K562 (cell line): Measurements from ENCODE around the gene BAZ2A. TPM values are rescaled to one million over a fixed set of nuclear protein-coding genes. Genes with fewer than 3 reads are reported as not detected.

Experiments used
- ATAC-seq: fragments of 200-7000 bp; cut with Tn5 transposase; 3 replicates; pipeline ENCODE4 v1.9.1; 2020; ENCODE audit warnings: moderate library complexity
- BruUV-seq: library from RNA; stranded (reverse); fragments of 400-500 nt; replicated peaks from 2 replicates; lab custom pipeline; 2021; lab: Mats Ljungman, UMichigan
- CTCF ChIA-PET: fragments of 300-600 bp; formaldehyde crosslinking; extraction: SDS; loops from one replicate; lab custom pipeline; 2021; ENCODE audit warnings: low intra/inter-chr PET ratio; lab: Yijun Ruan, JAX
- POLR2A ChIA-PET: fragments of 300-600, 350-650 bp; sonication (Branson Sonifier 250); formaldehyde crosslinking; extraction: SDS; loops from one replicate; lab custom pipeline; 2021; ENCODE audit warnings: antibody characterized with exemption, inconsistent platforms; lab: Yijun Ruan, JAX
- DNase-seq, 4 experiments: peaks; one replicate each; pipeline versions ENCODE4 v3.0.0 to v3.0.0-alpha.2; 2011 to 2018; ENCODE audit warnings: low spot score in 3 of 4, mixed read lengths in 3 of 4; ENCODE audit errors: extremely low read depth in 1 of 4
- FAIRE-seq: peaks from 2 replicates; lab custom pipeline; 2011; peaks lifted over from hg19 to GRCh38; lab: Jason Lieb, UNC
- H2AFZ ChIP-seq: 2 replicates; pipeline ENCODE4 v1.6.0; 2011; ENCODE audit warnings: low read depth, low read length, control low read depth, inconsistent platforms
- H3K27ac ChIP-seq: fragments of 200-600 bp; 3 replicates; pipeline ENCODE4 v1.8.0; 2011; ENCODE audit warnings: low read depth, mild to moderate bottlenecking, control low read depth, inconsistent platforms, low read length, moderate library complexity, mixed read lengths; ENCODE audit errors: extremely low read depth
- H3K27me3 ChIP-seq, 2 experiments: fragments of 300-600 bp in 1 of 2; 2 replicates in 1 of 2; 3 replicates in 1 of 2; pipeline versions ENCODE4 v1.6.0 to v1.8.0; 2011; ENCODE audit warnings: inconsistent platforms in 2 of 2, low read length in 2 of 2, mild to moderate bottlenecking in 1 of 2, mixed read lengths in 1 of 2, moderate library complexity in 1 of 2; ENCODE audit not compliant: control insufficient read depth in 2 of 2, insufficient read depth in 2 of 2
- H3K36me3 ChIP-seq: fragments of 300-600 bp; 3 replicates; pipeline ENCODE4 v1.8.0; 2011; ENCODE audit warnings: mild to moderate bottlenecking, low read length, inconsistent platforms; ENCODE audit not compliant: control insufficient read depth, insufficient read depth
- H3K4me1 ChIP-seq, 2 experiments: fragments of 200-600 bp in 1 of 2; replicated peaks in 1 of 2; 2 replicates in 1 of 2; 3 replicates in 1 of 2; pipeline versions ENCODE4 v1.5.1 to v1.8.0; 2011; ENCODE audit warnings: inconsistent platforms in 2 of 2, low read length in 2 of 2, mild to moderate bottlenecking in 1 of 2, mixed read lengths in 1 of 2, moderate library complexity in 1 of 2; ENCODE audit not compliant: control insufficient read depth in 2 of 2, insufficient read depth in 2 of 2
- H3K4me2 ChIP-seq: 2 replicates; pipeline ENCODE4 v1.6.1; 2011; ENCODE audit warnings: low read length, control low read depth, inconsistent platforms, mixed read lengths; ENCODE audit not compliant: insufficient read depth
- H3K4me3 ChIP-seq: fragments of 200-600 bp; sonication (generic), shearing (Covaris generic); 2 replicates; pipeline ENCODE4 v1.5.1; 2016; ENCODE audit warnings: control low read depth, inconsistent platforms
- H3K79me2 ChIP-seq: fragments of 200-600 bp; 3 replicates; pipeline ENCODE4 v1.8.0; 2011; ENCODE audit warnings: low read length, inconsistent platforms; ENCODE audit not compliant: control insufficient read depth, insufficient read depth
- H3K9ac ChIP-seq, 2 experiments: 2 replicates each; pipeline versions ENCODE4 v1.6.0 to v1.6.1; 2011; ENCODE audit warnings: low read depth in 2 of 2, low read length in 2 of 2, control low read depth in 1 of 2, inconsistent platforms in 1 of 2, mild to moderate bottlenecking in 1 of 2, mixed read lengths in 1 of 2; ENCODE audit not compliant: insufficient read depth in 1 of 2
- H3K9me1 ChIP-seq: one replicate; pipeline ENCODE4 v1.6.0; 2011; ENCODE audit warnings: inconsistent platforms, mild to moderate bottlenecking, low read length, moderate library complexity; ENCODE audit not compliant: control insufficient read depth, insufficient read depth
- H3K9me3 ChIP-seq: replicated peaks from 2 replicates; pipeline ENCODE4 v1.5.1; 2011; ENCODE audit warnings: low read depth, low read length, inconsistent platforms; ENCODE audit not compliant: control insufficient read depth, insufficient read depth
- H4K20me1 ChIP-seq: replicated peaks from 2 replicates; pipeline ENCODE4 v1.6.1; 2011; ENCODE audit warnings: low read length, inconsistent platforms, mixed read lengths; ENCODE audit not compliant: control insufficient read depth, insufficient read depth
- GABPA ChIP-seq: fragments of 200-800 bp; sonication (Bioruptor generic); conservative IDR thresholded peaks from 2 replicates; pipeline ENCODE4 v1.6.1; 2016; ENCODE audit warnings: low read depth, missing genetic modification characterization, missing compliant biosample characterization
- HDAC1 ChIP-seq, 2 experiments: fragments of 450-650 bp; IDR thresholded peaks; 2 replicates each; pipeline ENCODE4 v1.6.1; 2016 to 2017; ENCODE audit warnings: inconsistent platforms in 1 of 2, mild to moderate bottlenecking in 1 of 2, moderate library complexity in 1 of 2
- HNRNPLL ChIP-seq: fragments of 200-400 bp; formaldehyde crosslinking; IDR thresholded peaks from 2 replicates; pipeline ENCODE4 v1.6.1; 2017; ENCODE audit warnings: low read length, low read depth, mild to moderate bottlenecking; ENCODE audit not compliant: poor library complexity, severe bottlenecking
- MEIS2 ChIP-seq: fragments of 450-650 bp; IDR thresholded peaks from 2 replicates; pipeline ENCODE4 v1.6.1; 2014; ENCODE audit warnings: mild to moderate bottlenecking; ENCODE audit not compliant: partially characterized antibody
- MTF1 ChIP-seq: fragments of 250-450 bp; sonication (Bioruptor Pico); IDR thresholded peaks from 2 replicates; pipeline ENCODE4 v1.9.0; 2021; ENCODE audit warnings: moderate library complexity, mild to moderate bottlenecking, inconsistent platforms, borderline replicate concordance
- NBN ChIP-seq: fragments of 450-650 bp; IDR thresholded peaks from 2 replicates; pipeline ENCODE4 v1.6.1; 2016; ENCODE audit warnings: low read depth, mild to moderate bottlenecking
- NFYB ChIP-seq: IDR thresholded peaks from 2 replicates; pipeline ENCODE4 v1.6.1; 2011; ENCODE audit warnings: mild to moderate bottlenecking, moderate library complexity; ENCODE audit not compliant: insufficient read length; ENCODE audit errors: extremely low read depth
- PCBP1 ChIP-seq: fragments of 200-400 bp; formaldehyde crosslinking; IDR thresholded peaks from 2 replicates; pipeline ENCODE4 v1.6.1; 2018; ENCODE audit warnings: mild to moderate bottlenecking, low read depth, low read length; ENCODE audit not compliant: poor library complexity, severe bottlenecking
- PHB ChIP-seq: fragments of 250-450 bp; sonication (Bioruptor Pico); IDR thresholded peaks from 2 replicates; pipeline ENCODE4 v1.5.0; 2021
- PRDM10 ChIP-seq: fragments of 450-650 bp; IDR thresholded peaks from 2 replicates; pipeline ENCODE4 v1.6.1; 2018; ENCODE audit not compliant: partially characterized antibody
- RBM25 ChIP-seq: fragments of 200-400 bp; formaldehyde crosslinking; IDR thresholded peaks from 2 replicates; pipeline ENCODE4 v1.6.1; 2018; ENCODE audit warnings: low read length, low read depth, moderate library complexity; ENCODE audit not compliant: severe bottlenecking
- RNF2 ChIP-seq: sonication (generic); IDR thresholded peaks from 2 replicates; pipeline ENCODE4 v1.6.1; 2016
- SP1 ChIP-seq: sonication (generic); formaldehyde crosslinking; IDR thresholded peaks from 2 replicates; pipeline ENCODE4 v1.8.1; 2022; ENCODE audit warnings: mild to moderate bottlenecking, missing genetic modification reagents
- SP2 ChIP-seq: IDR thresholded peaks from 2 replicates; pipeline ENCODE4 v1.6.1; 2011; ENCODE audit warnings: mild to moderate bottlenecking, low read depth, low read length, moderate library complexity; ENCODE audit not compliant: poor library complexity, severe bottlenecking; ENCODE audit errors: extremely low read depth
- TEAD4 ChIP-seq, 2 experiments: sonication (generic) in 1 of 2; formaldehyde crosslinking in 1 of 2; IDR thresholded peaks; 2 replicates each; pipeline versions ENCODE4 v1.6.1 to v1.8.0; 2012 to 2022; ENCODE audit warnings: borderline replicate concordance in 1 of 2, inconsistent platforms in 1 of 2, low read length in 1 of 2, mild to moderate bottlenecking in 1 of 2, missing genetic modification reagents in 1 of 2
- ZKSCAN1 ChIP-seq: fragments of 150-350 bp; IDR thresholded peaks from 2 replicates; pipeline ENCODE4 v1.6.1; 2016; ENCODE audit warnings: low read depth, low read length
- ZNF217 ChIP-seq: sonication (generic); formaldehyde crosslinking; IDR thresholded peaks from 2 replicates; pipeline ENCODE4 v1.8.0; 2022; ENCODE audit warnings: mild to moderate bottlenecking, missing genetic modification reagents
- ZZZ3 ChIP-seq: fragments of 450-650 bp; IDR thresholded peaks from 2 replicates; pipeline ENCODE4 v1.6.1; 2016; ENCODE audit warnings: antibody characterized with exemption, mild to moderate bottlenecking, moderate library complexity
- WGBS: fragments of 100-300 bp; shearing (Covaris generic); methylation state at CpG from one replicate; pipeline ENCODE4 v1.1.6; 2016; ENCODE audit warnings: low coverage, mixed read lengths; ENCODE audit not compliant: insufficient coverage; ENCODE audit errors: missing lambda C conversion rate; 5-methylcytosine and 5-hydroxymethylcytosine counted together
- in situ Hi-C: fragments of 300-500 bp; cut with MboI; formaldehyde crosslinking; loops from 4 replicates; pipeline ENCODE4 v1.15.0; 2018; ENCODE audit warnings: inconsistent platforms, mixed read lengths
- intact Hi-C: fragments of 100-400 bp; cut with micrococcal nuclease; formaldehyde crosslinking; loops from 2 replicates; pipeline ENCODE4 v1.14.2; 2022
- polyA plus RNA-seq, 8 experiments: library from polyadenylated mRNA; depleted of rRNA in 4 of 8; stranded (reverse) in 5 of 8; unstranded in 3 of 8; fragments of >200 nt; fragmentation: Nextera tagmentation in 2 of 8; fragmentation: Illumina TruSeq in 1 of 8; extraction: Ambion mirVana in 2 of 8; extraction: Trizol in 1 of 8; gene quantifications; 2 replicates each; pipeline versions ENCODE4 v1.2.1 to v1.2.3, GENCODE V29; 2011 to 2014; ENCODE audit warnings: inconsistent platforms in 1 of 8, missing spikeins in 1 of 8
- total RNA-seq, 7 experiments: library from RNA; depleted of rRNA in 6 of 7; stranded (reverse); fragments of >200 nt in 6 of 7; fragmentation: Illumina TruSeq in 2 of 7; extraction: Trizol in 2 of 7; gene quantifications; 2 replicates each; pipeline versions ENCODE4 v1.2.1 to v1.2.3, GENCODE V29; 2011 to 2021; ENCODE audit warnings: low replicate concordance in 1 of 7

The BAZ2A gene
- total and polyA plus RNA-seq, 9 of the 15 experiments (the other 6 are each of a cell fraction or from before 2014, with no cell fraction given), result 4.5 to 86.4 (median 26.2) TPM

- in situ Hi-C loops, result loop anchor here (10.0 kb wide), 1 partner anchor 79 kb away; the partner anchor contains the start of gene NACA
- FAIRE-seq (peak; percentile 99), DNase-seq (peak; percentile 90 to 99 (median 96)), ATAC-seq (peak; percentile 98)
- Histone ChIP-seq H3K4me1 (peaks cover 4 to 19% of the 10 kb centered on the region in 2 experiments), H3K4me3 (peak within 1 kb of the TSS; percentile 81), H3K27me3 (no peaks in the 10 kb centered on the region), H3K4me2 (peak within 1 kb of the TSS; percentile 98), H3K36me3 (peaks cover 43% of the 10 kb centered on the region), H3K9me3 (no peaks in the 10 kb centered on the region), H4K20me1 (peaks cover 23% of the 10 kb centered on the region), H3K9ac (peak within 1 kb of the TSS; percentile 98 to 99), H3K79me2 (peaks cover 48% of the 10 kb centered on the region), H3K9me1 (no peaks in the 10 kb centered on the region), H2AFZ (peak within 1 kb of the TSS; percentile 83), H3K27ac (peak within 1 kb of the TSS; percentile 96)
- no TSS peak for BruUV-seq
- POLR2A ChIA-PET, result interaction anchor here (0.6 to 2.7 kb wide), 22 partner anchors 9 to 594 kb away, joined by 3 to 42 read pairs (median 4); partner anchors contain the start of genes NACA and PTGES3
- CTCF ChIA-PET, result no interaction called here
- intact Hi-C loops, result no loop called here
- under 1% methylated on average over 37 of the region's 39 CpGs for WGBS
- TF ChIP-seq HDAC1 (IDR thresholded peaks at IDR 0.05), result peak in 1 of 2 experiments; percentile 10; a peak in 1 of 4 replicates
- 0 out of 2 replicates have a peak, but pooled peaks have one; percentile 49 for TF ChIP-seq PHB (CRISPR knock-in tag)
- peak; percentile 77 for TF ChIP-seq SP1
- TF ChIP-seq ZKSCAN1, result peak; percentile 56; the same call in 1 of the 2 replicates
- no peak for TF ChIP-seq MTF1 (CRISPR knock-in tag)
- TF ChIP-seq ZZZ3, result 0 out of 2 replicates have a peak, but pooled peaks have one; percentile 28
- peak; percentile 52 for TF ChIP-seq PRDM10
- peak; percentile 96 for TF ChIP-seq SP2
- peak; percentile 95 for TF ChIP-seq GABPA
- TF ChIP-seq RNF2, result peak; percentile 45; the same call in 1 of the 2 replicates
- TF ChIP-seq NBN, result peak; percentile 53
- peak; percentile 73 for TF ChIP-seq MEIS2
- peak; percentile 27 for TF ChIP-seq PCBP1
- TF ChIP-seq RBM25, result peak; percentile 97
- TF ChIP-seq HNRNPLL, result peak; percentile 78
- peak; percentile 93 for TF ChIP-seq NFYB
- TF ChIP-seq TEAD4 (IDR thresholded peaks at IDR 0.05; ENCODE audit: low read length), result 0 out of 2 replicates have a peak, but pooled peaks have one; percentile 21
- TF ChIP-seq TEAD4 (CRISPR knock-in tag; IDR thresholded peaks at IDR 0.05; ENCODE audit: borderline replicate concordance), result no peak
- TF ChIP-seq ZNF217 (CRISPR knock-in tag), result 0 out of 2 replicates have a peak, but pooled peaks have one; percentile 20
Observed at GRCh38 chr12:56645717-56646446, 15.8 kb upstream of the BAZ2A start, which contains the start of gene ATP5F1B. ATP5F1B (minus strand) TSS chr12:56645984; CDS start chr12:56645963, 21 bp downstream.
